Erythroblast (primary cell): ENCODE data around the gene NRM.

Source experiments
- GATA1 ChIP-seq: IDR thresholded peaks from 2 replicates; pipeline ENCODE4 v1.6.1; 2011; ENCODE audit warnings: low read depth, mild to moderate bottlenecking, control low read depth, low read length, moderate library complexity
- POLR2A ChIP-seq: IDR thresholded peaks from 2 replicates; pipeline ENCODE4 v1.6.1; 2011; ENCODE audit warnings: mild to moderate bottlenecking, low read length

DNA sequence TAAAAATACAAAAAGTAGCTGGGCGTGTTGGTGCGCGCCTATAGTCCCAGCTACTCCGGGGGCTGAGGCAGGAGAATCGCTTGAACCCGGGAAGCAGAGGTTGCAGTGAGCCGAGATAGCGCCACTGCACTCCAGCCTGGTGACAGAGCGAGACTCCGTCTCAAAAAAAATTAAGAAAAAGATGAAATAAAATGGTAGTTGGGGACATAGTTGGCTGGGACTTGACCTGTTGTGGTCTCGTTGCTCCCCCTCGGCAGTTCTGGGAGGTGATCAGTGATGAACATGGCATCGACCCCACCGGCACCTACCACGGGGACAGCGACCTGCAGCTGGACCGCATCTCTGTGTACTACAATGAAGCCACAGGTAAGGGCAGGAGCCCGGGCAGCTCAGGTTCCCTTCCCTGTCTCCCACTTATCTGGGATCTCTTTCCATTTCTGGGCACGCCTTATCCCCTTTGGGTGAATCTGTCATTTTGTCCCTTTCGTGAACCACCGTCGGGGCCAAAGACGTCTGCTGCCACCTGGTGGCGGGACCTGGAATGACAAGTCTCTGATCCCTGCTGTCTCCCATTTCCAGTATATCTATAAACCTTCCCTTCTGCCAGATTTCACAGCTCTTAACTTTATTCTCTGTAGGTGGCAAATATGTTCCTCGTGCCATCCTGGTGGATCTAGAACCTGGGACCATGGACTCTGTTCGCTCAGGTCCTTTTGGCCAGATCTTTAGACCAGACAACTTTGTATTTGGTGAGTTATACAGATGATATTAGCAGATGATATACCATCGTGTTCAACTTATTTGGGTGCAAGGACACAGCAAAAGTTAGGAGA is 31.7 kb upstream of the NRM start:
- TF ChIP-seq POLR2A (no peak), GATA1 (no peak)
